NCI-H146 treated with DMSO at 0.1 percent for 48 hours (cell line): ENCODE data around the gene EZH2.

ENCODE experiments used
- DNase-seq: peaks from one replicate; lab custom pipeline; 2025; ENCODE audit not compliant: unreplicated experiment; lab: John Stamatoyannopoulos, UW

The EZH2 gene

DNA sequence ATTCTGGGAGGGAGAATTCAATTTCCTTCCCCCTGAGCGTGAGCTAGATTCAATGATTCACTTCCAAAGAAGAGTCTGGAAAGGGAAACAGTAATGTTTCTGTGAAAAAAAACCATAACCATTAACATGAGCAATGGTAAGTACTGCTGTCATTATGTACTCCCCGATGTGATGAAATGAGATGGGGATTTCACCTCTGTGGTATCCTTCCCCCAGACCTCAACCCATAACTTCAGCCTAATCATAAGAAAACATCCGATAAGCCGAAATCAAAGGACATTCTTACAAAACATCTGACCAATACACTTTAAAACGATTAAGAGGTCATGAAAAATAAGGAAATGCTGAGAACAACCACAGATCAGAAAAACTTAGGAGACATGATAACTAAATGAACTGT lies 27.2 kb downstream of the EZH2 start:
- DNase-seq: no peak

DNA sequence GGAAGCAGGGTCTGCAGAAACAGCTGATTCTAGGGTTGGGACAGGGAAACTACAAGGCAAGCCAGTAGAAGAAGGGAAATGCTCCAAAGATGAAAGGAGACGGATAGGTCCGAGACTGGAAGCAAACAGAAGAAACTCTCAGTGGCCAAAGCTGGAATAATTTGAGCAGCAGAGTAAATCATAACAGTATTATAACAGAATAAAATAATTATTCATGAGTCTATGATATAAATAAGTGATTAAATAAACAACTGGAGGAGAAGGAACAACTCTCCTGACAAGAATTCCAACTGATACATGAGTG lies 27.6 kb downstream of the EZH2 start:
- no peak for DNase-seq

DNA sequence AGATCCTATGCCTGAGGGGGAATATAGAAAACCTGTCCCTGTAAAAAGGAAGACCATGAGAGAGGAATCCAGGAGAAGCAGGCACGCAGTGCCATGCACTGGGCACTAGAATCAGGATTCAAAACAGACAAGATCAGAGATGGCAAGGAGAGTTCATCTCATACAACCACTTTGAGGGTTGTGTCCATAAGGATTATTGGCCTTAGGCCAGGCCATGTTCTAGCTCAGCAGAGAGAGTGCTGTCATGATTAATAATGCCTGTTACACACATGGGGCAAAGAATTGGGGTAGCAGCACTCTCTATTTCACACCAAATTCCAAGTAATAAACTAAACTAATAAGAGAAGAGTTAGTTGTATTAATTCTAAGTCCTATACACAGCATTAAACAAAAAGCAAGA lies 29.1 kb downstream of the EZH2 start:
- DNase-seq: no peak

DNA sequence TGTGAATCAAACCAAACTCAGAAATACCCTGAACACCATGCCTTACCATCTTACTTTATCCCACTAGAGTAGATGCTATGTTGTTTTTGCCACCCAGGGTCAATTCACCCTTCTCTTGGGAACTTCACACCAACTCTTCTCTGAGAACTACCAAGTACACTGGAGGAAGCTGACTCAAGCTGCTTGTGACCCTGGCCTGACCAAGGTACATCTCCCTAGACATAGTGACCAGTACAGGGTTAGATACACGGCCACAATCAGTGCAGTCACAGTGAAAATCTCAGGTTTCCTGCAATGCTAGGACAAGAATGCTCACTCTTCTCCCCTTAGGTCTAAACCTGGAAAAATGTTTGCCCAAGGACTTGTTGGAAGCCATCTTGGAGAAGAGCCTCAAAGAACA lies 31.8 kb downstream of the EZH2 start:
- no peak for DNase-seq

DNA sequence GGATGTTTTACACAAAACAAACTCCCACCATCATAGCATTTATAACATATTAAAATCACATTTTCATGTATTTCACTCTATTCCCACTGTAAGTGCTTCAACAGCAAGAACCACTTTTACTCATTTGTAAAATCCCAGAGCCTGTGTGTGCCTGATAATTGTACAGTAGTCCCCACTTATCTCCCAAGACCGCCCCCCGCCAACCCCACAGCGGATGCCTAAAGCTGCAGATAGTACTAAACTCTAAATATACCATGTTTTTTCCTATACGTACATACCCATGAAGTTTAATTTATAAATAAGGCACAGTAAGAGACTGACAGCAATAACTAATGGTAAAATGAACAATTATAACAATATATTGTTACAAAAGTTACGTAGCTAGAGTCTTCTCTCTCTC lies 33.5 kb downstream of the EZH2 start:
- DNase-seq: no peak

DNA sequence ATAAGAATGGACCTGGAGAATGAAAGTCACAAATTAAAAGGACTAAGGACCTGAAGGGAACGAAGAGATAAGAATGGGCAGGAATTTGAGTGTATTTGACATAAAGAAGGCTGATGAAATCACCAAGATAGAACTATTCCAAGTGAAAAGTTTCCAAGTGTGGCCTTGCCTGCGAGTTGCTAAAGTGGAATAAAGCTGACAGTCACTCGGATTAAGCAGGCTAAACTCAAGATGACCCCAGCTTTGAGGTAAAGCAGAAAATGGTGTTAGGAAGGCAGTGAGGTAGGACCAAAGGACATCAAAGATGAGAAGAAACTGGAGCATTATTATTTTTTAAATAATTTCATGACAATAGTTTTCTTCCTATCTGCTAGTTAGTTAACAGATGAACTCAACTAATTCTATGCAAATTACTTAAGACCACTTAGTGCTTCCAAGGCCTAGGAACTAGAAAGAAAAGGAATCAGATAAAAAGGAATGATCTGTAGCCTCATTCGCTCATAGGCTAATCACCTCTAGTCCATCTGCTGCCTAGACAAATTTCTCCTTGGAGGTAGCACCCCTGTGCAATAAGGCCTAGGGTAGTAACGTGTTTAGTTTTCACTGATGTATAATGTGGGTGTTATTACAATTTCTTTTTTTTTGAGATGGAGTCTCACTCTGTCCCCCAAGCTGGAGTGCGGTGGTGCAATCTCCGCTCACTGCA lies 34.5 kb downstream of the EZH2 start:
- DNase-seq: no peak

DNA sequence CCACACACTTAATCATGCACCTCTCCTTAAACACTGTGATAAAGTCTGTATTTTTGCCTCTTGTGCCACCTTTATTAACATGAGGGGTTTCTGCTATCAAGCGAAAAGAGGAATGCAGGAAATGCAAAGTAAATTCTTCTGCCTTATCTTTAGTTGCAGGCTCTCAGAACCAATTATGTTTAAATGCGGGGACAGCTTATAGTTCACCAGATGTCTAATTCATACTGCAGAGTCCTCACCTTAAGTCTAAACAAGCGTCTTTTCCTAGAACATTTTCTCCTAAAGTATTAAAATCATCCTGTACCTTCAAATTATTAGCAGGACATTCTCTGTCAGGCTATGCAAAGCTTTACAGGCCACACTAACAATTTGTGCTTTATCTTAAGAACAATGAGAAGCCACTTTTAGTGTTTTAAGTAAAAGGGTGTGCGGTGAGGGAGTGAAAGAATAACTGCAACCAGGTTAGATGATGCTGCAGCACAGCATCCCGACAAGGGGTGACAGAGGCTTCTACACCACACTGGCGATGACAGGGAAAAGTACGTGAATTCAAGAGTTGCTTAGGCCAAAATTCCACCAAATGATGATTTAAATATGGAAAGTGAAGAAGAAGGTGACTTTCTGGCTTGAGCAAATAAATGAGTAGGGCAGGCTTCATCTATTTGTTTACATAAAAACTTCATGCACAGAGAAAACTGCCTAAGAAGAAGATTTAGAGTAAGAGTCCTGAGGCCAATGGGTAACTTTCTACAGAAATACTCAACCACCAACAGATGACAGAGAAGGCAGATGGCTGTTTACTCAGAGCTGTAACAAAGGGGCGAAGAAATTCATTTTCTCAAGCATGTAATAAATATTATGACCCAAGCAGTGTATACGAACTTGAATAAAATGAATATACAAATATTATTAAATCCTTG lies 36.0 kb downstream of the EZH2 start:
- no peak for DNase-seq

DNA sequence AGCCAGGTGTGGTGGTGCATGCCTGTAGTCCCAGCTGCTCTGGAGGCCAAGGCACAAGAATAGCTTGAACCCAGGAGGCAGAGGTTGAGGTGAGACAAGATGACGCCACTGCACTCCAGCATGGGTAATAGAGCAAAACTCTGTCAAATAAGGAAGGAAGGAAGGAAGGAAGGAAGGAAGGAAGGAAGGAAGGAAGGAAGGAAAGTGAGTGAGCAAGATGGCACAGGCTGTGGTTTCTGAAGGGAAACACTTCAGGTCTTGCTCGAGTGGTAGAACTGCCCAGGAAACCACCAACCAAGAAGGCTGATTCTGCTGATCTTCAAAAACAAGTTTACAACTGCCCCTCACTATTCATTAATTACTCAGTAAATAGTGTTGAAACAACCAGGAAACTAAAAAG lies 45.2 kb downstream of the EZH2 start:
- no peak for DNase-seq

DNA sequence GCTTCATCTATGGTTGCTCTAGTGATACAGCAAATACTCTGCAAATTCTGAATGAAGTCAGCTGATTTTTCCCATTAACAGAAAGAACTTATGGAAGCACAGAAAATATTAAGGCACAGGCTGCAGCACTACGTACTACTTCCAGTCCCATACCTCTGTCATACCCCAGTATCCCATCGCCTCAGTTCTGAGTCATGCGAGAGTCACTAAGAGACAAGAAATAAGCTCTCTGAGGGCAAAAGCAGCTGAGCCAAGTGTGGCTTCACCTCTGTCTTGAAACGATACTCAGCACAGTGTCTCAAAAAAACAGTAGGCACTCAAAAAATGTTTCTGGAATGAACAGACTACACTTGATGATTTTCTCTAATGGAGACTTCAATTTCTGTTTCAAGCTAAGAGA lies 48.2 kb downstream of the EZH2 start:
- no peak for DNase-seq

DNA sequence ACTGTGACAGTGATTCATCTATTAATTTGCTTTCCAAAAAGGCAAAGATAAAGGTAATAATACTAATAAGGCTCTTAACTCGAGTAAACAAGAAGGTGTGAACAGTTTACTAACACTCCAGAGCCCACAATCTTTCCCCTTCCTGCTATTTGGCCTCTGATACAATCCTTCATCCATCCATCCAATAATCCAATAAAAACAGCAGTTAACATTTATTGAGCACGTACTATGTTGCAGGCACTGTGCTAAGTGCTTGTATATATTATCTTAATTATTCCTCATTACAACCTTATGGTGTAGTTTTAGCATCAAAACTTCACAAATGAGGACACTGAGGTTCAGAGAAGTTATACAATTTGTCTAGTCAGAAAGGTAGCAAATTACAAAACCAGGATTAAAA lies 49.5 kb downstream of the EZH2 start:
- no peak for DNase-seq

DNA sequence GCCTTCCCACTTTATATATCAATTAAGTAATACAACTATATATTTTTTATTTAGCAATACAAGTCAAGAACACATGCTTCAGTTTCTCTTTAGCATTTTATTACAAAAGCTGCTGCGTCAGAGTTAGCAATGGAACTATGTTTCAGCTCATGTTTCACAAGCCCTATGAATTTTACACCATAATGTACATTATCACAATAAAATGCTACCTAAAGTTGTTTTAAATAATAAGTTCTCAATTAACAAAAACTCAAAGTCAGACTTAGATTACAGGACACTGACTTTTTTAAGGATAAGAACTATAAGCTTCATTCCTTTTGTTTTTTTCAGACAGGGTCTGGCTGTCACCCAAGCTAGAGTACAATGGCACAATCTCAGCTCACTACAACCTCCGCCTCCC lies 52.3 kb downstream of the EZH2 start:
- DNase-seq: no peak

DNA sequence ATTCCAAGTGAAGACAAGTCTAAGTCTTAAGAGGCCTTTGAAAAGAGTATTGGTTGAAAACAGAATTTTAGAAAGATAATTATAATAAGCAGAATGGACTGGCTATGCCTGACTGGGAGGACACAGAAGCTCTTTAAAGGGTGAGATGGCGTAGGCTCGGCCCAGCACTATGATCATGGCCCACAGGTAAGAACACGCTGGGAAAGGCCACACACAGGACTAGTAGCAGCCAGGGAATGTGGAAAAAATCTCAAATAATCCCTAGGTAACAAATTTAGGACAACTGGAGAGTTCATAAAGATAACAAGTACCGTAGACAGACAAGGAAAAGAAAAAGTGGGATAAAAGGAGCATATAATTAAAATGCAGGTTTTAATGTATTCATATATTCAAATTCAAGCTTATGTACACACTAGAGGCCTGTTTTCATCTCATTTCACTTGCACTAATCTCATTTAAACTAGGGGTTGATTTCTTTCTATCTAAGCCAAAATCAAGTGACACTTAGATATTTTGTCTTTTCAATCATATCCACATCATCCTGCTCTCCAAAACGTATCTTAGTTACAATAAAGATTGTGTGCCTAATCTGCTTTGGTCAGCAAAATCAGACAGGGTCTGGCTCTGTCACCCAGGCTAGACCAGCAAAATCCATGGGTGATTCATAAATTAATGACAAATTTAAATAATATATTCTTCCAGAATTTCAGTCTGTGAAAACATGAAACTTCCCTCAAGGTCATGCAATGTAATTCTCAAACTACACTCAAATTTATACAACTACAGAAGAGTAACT lies 53.0 kb downstream of the EZH2 start:
- DNase-seq: no peak

DNA sequence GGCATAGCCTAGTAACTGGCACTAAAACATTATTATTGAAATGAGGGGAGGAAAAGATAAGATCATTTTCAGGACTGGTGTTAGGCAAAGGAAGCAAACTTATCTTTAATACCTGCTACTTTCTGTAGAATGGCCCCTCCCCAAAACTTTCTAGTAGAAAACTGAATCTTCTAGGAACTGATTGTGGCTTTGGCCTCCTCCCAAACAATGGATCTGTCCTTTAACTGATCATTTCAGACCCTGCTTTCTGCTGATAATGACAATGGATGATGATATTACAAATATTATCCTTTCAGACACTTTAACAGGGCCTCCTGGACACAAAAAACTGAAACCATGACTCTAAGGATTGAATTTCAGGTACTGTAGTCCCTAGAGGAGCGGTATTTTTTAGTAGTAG lies 55.1 kb downstream of the EZH2 start:
- DNase-seq: no peak

DNA sequence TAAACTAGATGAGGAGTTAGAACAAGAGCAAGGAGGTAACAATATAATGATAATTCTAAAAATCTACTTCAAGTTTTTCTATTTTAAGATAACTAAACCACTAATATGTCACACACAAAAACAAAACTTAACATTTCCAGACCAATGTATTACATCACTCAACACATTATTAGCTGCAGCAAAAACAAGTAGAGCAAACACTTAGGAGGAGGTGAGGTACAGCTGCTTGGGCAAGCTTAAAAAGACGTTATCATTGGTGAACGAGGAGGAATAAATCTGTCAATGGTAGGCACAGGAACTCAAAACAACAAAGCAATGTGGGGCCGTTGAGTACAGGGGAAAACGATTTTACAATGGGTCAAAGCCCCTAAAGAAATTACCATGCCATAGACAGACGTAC lies 58.8 kb downstream of the EZH2 start:
- DNase-seq: no peak

DNA sequence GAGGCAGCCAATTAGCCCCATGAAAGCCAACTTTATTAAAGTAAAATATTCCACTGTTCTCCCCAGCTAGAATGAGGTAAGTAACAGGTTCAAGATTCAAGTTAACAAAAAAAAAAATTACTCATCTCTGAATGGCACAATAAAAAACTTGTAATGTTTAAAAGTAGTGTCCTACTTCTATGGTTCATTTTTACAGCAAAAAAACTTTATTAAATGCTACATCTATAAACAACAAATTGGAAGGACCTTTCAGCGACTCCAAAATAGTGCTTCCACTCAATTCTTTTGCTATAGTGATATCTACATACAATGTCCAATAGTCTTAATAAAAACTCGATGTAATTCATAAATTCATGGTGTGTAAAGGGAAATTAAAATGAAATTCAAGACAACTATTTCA lies 59.2 kb downstream of the EZH2 start:
- DNase-seq: no peak

DNA sequence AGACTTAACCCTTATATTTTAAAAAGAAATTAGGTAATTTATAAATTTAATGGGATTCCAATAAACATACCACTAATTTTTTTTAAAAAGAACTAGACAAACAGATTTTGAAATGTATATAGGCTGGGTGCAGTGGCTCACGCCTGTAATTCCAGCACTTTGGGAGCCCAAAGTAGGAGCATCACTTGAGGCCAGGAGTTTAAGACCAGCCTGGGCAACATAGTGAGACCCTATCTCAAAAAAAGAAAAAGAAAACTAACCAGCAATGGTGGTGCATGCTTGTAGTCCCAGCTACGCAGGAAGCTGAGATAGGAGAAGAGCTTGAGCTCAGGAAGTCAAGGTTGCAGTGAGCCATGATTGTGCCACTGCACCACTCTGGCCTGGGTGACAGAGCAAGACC lies 62.7 kb downstream of the EZH2 start:
- no peak for DNase-seq

DNA sequence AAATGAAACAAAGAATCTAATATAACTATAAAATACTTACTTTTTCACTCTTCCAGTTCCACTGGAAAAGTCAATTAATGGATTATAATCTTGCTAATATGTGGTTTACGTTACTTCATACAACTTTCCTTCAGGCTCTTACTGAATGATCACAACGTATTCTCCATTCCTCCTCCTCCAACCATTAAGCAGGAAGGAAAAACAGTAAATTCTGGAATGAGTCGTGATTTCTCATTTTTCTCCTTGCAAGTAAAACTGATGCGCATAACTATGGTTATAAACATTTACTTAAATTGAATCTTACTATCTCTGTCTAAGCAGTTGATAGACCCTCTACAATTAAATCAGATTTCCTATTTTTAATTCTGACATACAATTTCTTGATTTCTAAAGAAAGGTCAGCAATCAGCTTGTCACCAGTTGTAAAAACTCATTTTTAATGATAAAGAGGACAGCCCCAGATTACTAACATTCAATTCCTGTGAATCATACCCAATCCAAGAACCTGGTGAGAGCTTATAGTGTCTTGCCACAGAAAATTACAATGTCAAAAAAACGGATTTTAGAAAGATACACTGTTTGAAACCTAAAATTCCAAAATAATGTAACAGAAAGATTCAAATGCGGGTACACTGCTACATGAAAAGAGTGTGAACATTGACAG lies 64.3 kb downstream of the EZH2 start:
- DNase-seq: no peak

DNA sequence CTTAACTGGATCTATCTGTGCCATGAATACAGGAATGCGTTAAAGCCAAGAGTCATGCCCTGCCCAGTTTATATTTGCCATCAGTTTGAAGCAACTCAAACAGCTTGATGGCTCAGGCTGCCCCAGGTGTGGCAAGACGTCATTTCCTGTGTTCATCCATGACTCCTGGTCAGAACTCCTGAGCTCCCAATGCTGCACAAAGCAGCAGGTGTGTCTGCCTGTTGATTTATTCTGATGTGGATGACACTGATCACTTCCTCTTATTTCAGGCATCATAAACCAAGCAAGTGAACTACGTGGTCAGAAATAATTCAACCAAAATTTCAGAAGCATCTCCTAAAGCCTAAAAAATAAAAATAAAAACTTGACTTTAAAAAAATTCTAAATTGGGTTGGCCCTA lies 68.5 kb downstream of the EZH2 start:
- peak; percentile 59 for DNase-seq

DNA sequence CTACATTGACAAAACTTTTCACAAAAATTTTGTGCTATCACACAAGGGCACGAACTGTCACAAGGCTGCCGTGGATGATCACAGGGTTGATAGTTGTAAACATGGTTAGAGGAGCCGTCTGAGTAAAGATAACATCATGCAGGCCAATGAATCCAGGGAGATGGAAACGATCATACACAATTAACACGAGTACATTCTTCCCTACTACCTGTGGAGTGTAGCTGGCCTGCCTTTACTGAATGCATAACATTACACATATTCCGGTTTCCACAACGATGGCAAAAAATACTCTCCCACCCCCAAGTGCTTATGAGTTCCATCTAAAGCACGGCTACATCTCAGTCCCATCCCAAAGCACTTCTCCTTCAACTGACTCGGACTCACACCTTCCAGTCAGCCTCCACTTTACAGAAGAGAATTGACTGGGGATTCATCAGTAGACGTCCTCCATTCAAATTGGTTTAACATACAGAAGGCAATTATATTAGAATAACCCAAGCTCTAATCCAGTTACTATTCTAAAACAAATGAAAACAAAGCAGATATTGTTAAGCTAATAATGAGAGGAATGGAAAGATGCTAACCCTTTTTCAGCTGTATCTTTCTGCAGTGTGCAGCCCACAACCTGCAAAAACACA lies 69.0 kb downstream of the EZH2 start:
- DNase-seq: no peak

DNA sequence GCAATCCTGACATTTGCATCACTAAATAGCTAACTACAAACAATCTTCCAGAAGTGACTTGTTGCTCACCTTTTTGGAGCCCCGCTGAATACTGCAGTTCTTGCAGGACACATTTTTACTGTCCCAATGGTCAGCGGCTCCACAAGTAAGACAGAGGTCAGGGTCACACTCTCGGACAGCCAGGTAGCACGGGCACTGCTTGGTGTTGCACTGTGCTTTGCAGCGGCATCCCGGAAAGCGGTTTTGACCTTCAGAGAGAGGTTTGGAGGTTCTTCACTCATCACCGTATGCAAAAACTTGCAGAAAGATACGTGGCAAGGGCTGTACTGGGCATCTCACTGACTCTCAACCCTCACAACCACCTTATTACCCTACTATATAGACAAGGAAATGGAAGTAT lies 70.2 kb downstream of the EZH2 start:
- DNase-seq: no peak

DNA sequence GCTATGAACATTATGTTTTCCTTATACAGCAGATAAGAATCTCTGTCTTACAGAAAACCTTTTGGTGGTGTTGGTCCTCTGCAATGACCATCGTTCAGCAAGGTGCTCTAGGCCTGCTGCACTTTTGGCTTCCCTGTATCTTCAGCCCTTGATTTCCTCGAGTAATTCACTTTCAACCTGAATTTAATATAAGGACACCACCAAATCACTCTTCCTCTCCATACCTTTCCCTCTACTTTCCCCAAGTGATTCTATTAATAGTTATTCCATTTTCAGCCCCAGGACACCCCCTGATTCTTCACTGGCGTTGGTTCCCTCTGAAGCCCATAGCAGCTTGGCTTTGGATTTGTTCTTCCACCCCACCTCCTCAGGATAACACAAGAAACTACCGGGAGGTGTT lies 72.2 kb downstream of the EZH2 start:
- DNase-seq: no peak
